ENCODE measurements around the gene NELL1.

NELL1 gene

DNA sequence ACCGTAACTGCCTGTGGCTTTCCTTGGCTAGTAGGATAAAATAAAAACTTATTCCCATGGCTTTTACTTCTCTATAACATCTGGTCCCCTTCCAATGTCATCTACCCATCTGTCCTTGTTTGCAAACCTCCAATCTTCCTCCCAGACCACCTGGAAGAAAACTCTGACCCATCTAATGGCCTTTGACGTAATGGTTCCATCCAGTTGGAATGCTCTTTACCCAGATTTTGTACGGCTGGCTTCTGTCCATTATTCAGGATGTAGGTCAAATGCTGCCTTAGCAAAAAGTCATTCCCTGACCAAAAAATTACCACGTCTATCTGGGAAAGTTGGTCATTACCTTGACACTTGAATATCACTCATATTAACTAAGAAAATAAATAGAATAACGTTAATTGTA lies 945.6 kb downstream of the NELL1 start:
- no peak for FAIRE-seq

DNA sequence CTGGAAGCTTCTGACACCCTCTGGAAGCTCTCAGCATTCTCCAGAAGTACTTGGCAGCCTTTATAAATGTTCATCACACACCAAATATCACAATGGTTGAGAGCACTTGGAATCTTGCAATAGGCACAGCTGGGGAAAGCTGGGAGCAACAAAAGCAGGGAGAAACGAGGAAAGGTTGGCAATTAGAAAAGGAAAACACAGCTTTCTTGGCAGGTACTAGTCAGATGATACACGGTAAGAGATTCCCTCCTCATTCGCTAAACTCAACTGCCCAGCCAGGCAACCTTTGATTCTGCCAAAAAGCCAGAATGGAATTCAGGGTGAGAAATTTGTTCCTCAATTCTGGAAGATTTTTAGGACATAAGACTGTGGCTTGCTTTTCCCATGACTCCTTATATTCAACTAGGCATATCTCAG lies 946.6 kb downstream of the NELL1 start:
- no peak for FAIRE-seq

DNA sequence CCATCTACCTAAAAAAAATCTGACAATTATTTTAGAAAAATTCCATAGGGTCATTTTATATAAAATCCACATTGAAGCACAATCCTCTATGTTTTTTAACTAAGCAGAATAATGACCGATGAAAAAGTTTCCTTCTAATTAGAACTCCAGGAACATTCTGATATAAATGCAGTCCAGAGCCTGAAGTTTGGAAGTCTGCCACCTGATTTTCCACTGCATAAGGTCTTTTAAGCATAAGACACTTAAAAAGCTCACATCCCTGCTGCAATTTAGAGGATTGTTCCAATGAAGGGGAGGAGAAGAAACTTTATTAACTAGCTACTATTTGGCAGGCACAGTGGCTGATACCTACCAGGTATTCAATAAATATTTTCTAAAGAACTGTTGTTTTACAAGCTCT lies 953.2 kb downstream of the NELL1 start:
- FAIRE-seq = no peak

DNA sequence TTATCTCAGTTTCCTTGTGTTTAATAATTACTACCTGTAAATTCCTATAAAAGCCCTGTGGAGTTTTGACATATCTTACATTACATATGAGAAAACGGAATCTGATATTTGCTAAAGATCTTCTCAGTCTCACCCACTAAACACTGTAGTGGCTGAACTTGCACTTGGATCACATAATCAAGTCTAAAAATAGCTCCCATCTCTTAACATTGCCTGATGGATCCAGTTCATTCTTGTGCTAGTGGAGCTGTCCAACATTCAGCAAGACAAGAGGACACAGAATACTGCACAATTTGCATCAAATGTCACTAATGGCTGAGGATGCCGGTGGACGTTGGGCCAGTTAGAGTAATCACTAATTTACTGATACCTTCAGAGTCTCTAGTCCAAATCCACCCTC lies 953.6 kb downstream of the NELL1 start:
- FAIRE-seq = no peak
